Astrocyte (in vitro differentiated cells and primary cell): ENCODE data around the gene RALGPS1.

Experiments used
- EZH2 ChIP-seq: IDR thresholded peaks from 2 replicates; pipeline ENCODE4 v1.6.1; 2012; ENCODE audit warnings: mild to moderate bottlenecking, low read length, inconsistent platforms; ENCODE audit not compliant: insufficient read depth
- TF ChIP-seq, protein P1 (sequence below): IDR thresholded peaks from 2 replicates; pipeline ENCODE4 v1.5.1; 2011; ENCODE audit warnings: low read depth, mild to moderate bottlenecking, inconsistent platforms, low read length, moderate library complexity; ENCODE audit not compliant: insufficient read depth

DNA sequence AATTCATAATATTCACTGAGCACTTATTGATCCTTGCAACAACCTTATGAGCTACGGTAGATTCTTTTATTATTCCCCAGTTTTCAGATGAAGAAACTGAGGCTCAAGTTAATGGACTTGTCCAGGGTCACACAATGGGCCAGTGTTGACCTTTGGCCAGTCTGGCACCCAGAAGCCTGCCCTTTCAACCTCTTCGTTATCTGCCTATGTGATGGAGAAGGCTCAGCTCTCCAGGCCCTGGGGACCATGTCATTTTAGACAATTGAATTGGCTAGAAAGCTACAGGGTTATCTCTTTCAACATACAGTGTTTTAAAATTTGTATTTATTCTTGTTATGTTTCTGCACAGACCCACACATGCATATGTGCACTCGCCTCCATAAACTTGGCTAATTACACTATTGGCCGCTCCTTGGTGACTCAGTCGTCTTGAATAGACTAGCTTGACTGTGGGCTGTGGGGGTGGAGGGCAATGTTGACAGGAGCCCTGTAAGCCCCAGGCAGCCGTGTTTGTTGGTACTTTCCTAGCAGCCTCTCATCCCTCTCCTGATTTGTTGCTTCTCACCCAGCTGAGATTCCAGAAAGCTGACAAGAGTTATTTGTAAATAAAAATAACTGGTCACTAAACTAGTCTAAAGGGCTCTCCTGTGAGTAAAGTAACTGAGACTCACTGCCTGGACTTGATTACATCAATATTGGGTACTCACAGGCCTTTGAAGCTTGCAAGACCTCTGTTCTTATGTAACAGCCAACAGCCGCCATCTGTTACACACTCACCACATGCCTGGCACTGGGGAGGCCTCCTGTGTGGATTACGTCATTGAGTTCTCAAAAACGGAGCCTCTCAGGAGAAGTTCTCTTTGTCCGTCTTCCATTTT lies 216.3 kb downstream of the RALGPS1 start:
- TF ChIP-seq, protein P1, sequence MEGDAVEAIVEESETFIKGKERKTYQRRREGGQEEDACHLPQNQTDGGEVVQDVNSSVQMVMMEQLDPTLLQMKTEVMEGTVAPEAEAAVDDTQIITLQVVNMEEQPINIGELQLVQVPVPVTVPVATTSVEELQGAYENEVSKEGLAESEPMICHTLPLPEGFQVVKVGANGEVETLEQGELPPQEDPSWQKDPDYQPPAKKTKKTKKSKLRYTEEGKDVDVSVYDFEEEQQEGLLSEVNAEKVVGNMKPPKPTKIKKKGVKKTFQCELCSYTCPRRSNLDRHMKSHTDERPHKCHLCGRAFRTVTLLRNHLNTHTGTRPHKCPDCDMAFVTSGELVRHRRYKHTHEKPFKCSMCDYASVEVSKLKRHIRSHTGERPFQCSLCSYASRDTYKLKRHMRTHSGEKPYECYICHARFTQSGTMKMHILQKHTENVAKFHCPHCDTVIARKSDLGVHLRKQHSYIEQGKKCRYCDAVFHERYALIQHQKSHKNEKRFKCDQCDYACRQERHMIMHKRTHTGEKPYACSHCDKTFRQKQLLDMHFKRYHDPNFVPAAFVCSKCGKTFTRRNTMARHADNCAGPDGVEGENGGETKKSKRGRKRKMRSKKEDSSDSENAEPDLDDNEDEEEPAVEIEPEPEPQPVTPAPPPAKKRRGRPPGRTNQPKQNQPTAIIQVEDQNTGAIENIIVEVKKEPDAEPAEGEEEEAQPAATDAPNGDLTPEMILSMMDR = no peak
- no peak for TF ChIP-seq EZH2
